ENCODE results near the gene BRD3OS. TPM values are rescaled to one million over a fixed set of nuclear protein-coding genes. Genes with fewer than 3 reads are reported as not detected.

The BRD3OS gene
- total and polyA plus RNA-seq, 2 of the 13 experiments (the other 11 are each of a cell fraction or from before 2014, with no cell fraction given) = 4.9 to 5.7 TPM

DNA sequence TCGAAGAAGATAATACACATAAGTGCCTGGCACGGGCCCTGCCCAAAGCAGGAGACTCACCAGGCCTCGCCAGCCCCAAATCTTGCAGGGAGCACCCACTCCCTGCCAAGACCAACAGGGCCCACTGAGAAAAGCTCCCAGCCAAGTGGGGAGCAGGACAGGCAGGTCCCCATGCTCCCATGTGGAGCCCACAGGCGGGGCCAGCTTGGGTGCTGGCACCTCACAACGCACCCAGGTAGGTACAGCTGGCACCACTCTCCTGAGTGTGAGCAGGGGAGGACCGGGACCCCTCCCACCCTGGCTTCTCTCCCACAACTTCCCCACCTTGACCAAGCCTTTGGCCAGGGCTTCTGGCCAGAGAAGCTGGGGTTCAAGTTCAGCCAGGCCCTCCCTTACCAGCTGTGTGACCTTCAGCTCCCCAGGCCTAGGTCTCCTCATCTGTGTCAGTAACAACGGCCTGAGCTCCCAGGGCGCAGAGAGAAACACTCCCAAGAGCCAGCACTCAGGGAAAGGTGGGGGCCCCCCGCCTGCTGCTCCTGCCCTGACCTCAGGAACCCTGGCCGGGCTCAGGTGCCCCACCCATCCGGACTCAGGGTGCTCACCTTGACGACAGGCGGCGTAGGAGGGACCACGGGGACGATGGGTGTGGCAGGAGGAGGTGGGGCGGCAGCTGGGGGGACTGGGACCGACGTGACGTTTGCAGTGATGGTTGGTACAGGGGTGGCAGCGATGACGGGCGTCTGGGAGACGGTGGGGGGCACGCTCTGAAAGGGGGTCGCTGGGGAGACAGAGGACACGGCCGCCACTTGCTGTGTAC is 24.7 kb downstream of the BRD3OS start:
- Histone ChIP-seq H4K20me1 (ENCODE audit: insufficient read depth, low read length) (no peaks in the 10 kb centered on the region), H3K9ac (ENCODE audit: insufficient read depth, low read depth, low read length) (no peak overlapping the region), H3K27ac (ENCODE audit: extremely low read length, insufficient read depth, low read length) (no peak overlapping the region), H3K36me3 (replicated peaks in 1 of 2; ENCODE audit: control insufficient read depth in 1 of 2, insufficient read depth in 2 of 2, low read length in 2 of 2) (peaks cover 46 to 79% of the 10 kb centered on the region in 2 experiments), H3K79me2 (ENCODE audit: insufficient read depth, low read length) (peaks cover 14% of the 10 kb centered on the region), H3K4me3 (replicated peaks in 1 of 3; ENCODE audit: insufficient read depth in 1 of 3, low read depth in 2 of 3, low read length in 3 of 3) (no peak overlapping the region), H2AFZ (ENCODE audit: low read length) (no peak overlapping the region), H3K4me2 (ENCODE audit: low read depth, low read length) (no peak overlapping the region), H3K9me3 (ENCODE audit: low read length) (no peaks in the 10 kb centered on the region), H3K27me3 (ENCODE audit: control insufficient read depth in 1 of 2, insufficient read depth in 2 of 2, low read length in 2 of 2) (no peaks in the 10 kb centered on the region), H3K4me1 (ENCODE audit: insufficient read depth, low read length) (no peaks in the 10 kb centered on the region)
- ChIA-PET CTCF (ENCODE audit: low intra/inter-chr PET ratio, low total read pairs) (no interaction called here), POLR2A (no interaction called here)
- intact Hi-C loops (cut with micrococcal nuclease; ENCODE audit: unreplicated experiment) = no loop called here
- in situ Hi-C loops (cut with HindIII; ENCODE audit: extremely low pct_ligation_motif_present, low pct_unique_long_range_greater_than_20kb) = no loop called here
- ATAC-seq (no peak), DNase-seq (ENCODE audit: low spot score) (no peak), FAIRE-seq (no peak)
- 100% methylated on average over 21 of the region's 28 CpGs for WGBS (ENCODE audit: low lambda C conversion rate)
- no TSS peak for BruUV-seq (replicated peaks)
- no peak for TF ChIP-seq AGO1 (IDR thresholded peaks at IDR 0.05; ENCODE audit: low read depth, low read length, poor library complexity, severe bottlenecking)
- TF ChIP-seq AGO2 (optimal IDR thresholded peaks at IDR 0.05; ENCODE audit: low read depth, low read length) = peak; percentile 44
- peak; percentile 22; the same call in 1 of the 2 replicates for TF ChIP-seq AKAP8 (CRISPR knock-in tag; IDR thresholded peaks at IDR 0.05)
- TF ChIP-seq, protein P1, sequence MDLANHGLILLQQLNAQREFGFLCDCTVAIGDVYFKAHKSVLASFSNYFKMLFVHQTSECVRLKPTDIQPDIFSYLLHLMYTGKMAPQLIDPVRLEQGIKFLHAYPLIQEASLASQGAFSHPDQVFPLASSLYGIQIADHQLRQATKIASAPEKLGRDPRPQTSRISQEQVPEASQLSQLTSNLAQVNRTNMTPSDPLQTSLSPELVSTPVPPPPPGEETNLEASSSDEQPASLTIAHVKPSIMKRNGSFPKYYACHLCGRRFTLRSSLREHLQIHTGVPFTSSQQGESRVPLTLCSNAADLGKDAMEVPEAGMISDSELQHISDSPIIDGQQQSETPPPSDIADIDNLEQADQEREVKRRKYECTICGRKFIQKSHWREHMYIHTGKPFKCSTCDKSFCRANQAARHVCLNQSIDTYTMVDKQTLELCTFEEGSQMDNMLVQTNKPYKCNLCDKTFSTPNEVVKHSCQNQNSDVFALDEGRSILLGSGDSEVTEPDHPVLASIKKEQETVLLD (CRISPR knock-in tag; IDR thresholded peaks at IDR 0.05; ENCODE audit: low read depth) = no peak
- no peak for TF ChIP-seq ZNF614 (CRISPR knock-in tag; IDR thresholded peaks at IDR 0.05; ENCODE audit: borderline replicate concordance)

DNA sequence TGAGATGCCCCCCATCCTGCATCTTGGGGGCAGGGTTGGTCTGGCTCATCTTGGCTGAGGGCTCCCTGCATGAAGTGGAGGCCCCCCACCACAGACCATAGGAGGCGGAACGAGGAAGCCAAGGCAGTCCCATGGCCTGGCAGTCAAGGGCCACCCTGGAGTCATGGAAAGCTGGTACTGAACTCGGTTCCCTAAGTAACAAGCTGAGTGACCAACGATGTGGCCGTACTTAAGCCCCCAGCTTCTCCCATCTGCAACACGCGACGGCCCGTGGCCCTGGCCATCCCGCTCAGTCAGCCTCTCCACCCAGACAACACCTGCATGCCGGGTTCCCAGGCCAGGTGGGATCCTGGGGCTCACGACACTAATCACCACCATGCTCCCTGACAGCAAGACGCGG is 25.4 kb downstream of the BRD3OS start:
- ChIA-PET POLR2A (no interaction called here), CTCF (ENCODE audit: low intra/inter-chr PET ratio, low total read pairs) (no interaction called here)
- Histone ChIP-seq H3K9ac (ENCODE audit: insufficient read depth, low read depth, low read length) (no peak overlapping the region), H3K4me3 (replicated peaks in 1 of 3; ENCODE audit: insufficient read depth in 1 of 3, low read depth in 2 of 3, low read length in 3 of 3) (no peak overlapping the region), H3K4me1 (ENCODE audit: insufficient read depth, low read length) (peaks cover 4% of the 10 kb centered on the region), H3K4me2 (ENCODE audit: low read depth, low read length) (no peak overlapping the region), H4K20me1 (ENCODE audit: insufficient read depth, low read length) (no peaks in the 10 kb centered on the region), H2AFZ (ENCODE audit: low read length) (no peak overlapping the region), H3K9me3 (ENCODE audit: low read length) (no peaks in the 10 kb centered on the region), H3K79me2 (ENCODE audit: insufficient read depth, low read length) (peaks cover 20% of the 10 kb centered on the region), H3K27ac (ENCODE audit: extremely low read length, insufficient read depth, low read length) (no peak overlapping the region), H3K27me3 (ENCODE audit: control insufficient read depth in 1 of 2, insufficient read depth in 2 of 2, low read length in 2 of 2) (no peaks in the 10 kb centered on the region), H3K36me3 (replicated peaks in 1 of 2; ENCODE audit: control insufficient read depth in 1 of 2, insufficient read depth in 2 of 2, low read length in 2 of 2) (peaks cover 42 to 72% of the 10 kb centered on the region in 2 experiments)
- intact Hi-C loops (cut with micrococcal nuclease; ENCODE audit: unreplicated experiment) (no loop called here), in situ Hi-C loops (cut with HindIII; ENCODE audit: extremely low pct_ligation_motif_present, low pct_unique_long_range_greater_than_20kb) (no loop called here)
- no TSS peak for BruUV-seq (replicated peaks)
- FAIRE-seq (no peak), DNase-seq (ENCODE audit: low spot score) (no peak), ATAC-seq (no peak)
- WGBS (ENCODE audit: low lambda C conversion rate) = 96% methylated on average over 11 of the region's 14 CpGs
- TF ChIP-seq, protein P2, sequence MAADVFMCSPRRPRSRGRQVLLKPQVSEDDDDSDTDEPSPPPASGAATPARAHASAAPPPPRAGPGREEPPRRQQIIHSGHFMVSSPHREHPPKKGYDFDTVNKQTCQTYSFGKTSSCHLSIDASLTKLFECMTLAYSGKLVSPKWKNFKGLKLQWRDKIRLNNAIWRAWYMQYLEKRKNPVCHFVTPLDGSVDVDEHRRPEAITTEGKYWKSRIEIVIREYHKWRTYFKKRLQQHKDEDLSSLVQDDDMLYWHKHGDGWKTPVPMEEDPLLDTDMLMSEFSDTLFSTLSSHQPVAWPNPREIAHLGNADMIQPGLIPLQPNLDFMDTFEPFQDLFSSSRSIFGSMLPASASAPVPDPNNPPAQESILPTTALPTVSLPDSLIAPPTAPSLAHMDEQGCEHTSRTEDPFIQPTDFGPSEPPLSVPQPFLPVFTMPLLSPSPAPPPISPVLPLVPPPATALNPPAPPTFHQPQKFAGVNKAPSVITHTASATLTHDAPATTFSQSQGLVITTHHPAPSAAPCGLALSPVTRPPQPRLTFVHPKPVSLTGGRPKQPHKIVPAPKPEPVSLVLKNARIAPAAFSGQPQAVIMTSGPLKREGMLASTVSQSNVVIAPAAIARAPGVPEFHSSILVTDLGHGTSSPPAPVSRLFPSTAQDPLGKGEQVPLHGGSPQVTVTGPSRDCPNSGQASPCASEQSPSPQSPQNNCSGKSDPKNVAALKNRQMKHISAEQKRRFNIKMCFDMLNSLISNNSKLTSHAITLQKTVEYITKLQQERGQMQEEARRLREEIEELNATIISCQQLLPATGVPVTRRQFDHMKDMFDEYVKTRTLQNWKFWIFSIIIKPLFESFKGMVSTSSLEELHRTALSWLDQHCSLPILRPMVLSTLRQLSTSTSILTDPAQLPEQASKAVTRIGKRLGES (CRISPR knock-in tag; IDR thresholded peaks at IDR 0.05; ENCODE audit: borderline replicate concordance) = no peak
- no peak for TF ChIP-seq SMAD1 (CRISPR knock-in tag; IDR thresholded peaks at IDR 0.05; ENCODE audit: borderline replicate concordance, low read depth)
- TF ChIP-seq, protein P3, sequence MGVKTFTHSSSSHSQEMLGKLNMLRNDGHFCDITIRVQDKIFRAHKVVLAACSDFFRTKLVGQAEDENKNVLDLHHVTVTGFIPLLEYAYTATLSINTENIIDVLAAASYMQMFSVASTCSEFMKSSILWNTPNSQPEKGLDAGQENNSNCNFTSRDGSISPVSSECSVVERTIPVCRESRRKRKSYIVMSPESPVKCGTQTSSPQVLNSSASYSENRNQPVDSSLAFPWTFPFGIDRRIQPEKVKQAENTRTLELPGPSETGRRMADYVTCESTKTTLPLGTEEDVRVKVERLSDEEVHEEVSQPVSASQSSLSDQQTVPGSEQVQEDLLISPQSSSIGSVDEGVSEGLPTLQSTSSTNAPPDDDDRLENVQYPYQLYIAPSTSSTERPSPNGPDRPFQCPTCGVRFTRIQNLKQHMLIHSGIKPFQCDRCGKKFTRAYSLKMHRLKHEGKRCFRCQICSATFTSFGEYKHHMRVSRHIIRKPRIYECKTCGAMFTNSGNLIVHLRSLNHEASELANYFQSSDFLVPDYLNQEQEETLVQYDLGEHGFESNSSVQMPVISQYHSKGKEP (CRISPR knock-in tag; IDR thresholded peaks at IDR 0.05) = no peak
- no peak for TF ChIP-seq ZNF317 (CRISPR knock-in tag; IDR thresholded peaks at IDR 0.05)
- TF ChIP-seq ZNF441 (CRISPR knock-in tag; IDR thresholded peaks at IDR 0.05; ENCODE audit: borderline replicate concordance) = no peak
